Transverse colon (tissue), 4 donors: ENCODE measurements around the gene KLF14. TPM values are rescaled to one million over a fixed set of nuclear protein-coding genes. Genes with fewer than 3 reads are reported as not detected.

Experiments
- DNase-seq: peaks from one replicate; pipeline ENCODE4 v3.0.0-alpha.2; 2019
- H3K27ac ChIP-seq, 4 donors: fragments of 200-600 bp; sonication (generic); 2 replicates each; pipeline ENCODE4 v1.5.1; 2016 to 2018; ENCODE audit warnings: inconsistent platforms in 4 of 4
- H3K27me3 ChIP-seq: fragments of 200-600 bp; sonication (generic); 2 replicates; pipeline ENCODE4 v1.5.1; 2017; ENCODE audit warnings: inconsistent platforms
- H3K36me3 ChIP-seq, 4 donors: fragments of 200-600 bp; sonication (generic); 2 replicates each; pipeline ENCODE4 v1.5.1; 2017 to 2019; ENCODE audit warnings: inconsistent platforms in 4 of 4
- H3K4me1 ChIP-seq, 4 donors: fragments of 200-600 bp; sonication (generic); 2 replicates each; pipeline ENCODE4 v1.5.1; 2017 to 2020; ENCODE audit warnings: inconsistent platforms in 4 of 4
- H3K4me3 ChIP-seq, 4 donors: fragments of 200-600 bp; sonication (generic); 1 replicate in 1 of 4; 2 replicates in 3 of 4; pipeline versions ENCODE4 v1.5.1 to v1.6.1; 2017 to 2019; ENCODE audit warnings: inconsistent platforms in 4 of 4
- H3K9me3 ChIP-seq, 2 donors: fragments of 200-600 bp; sonication (generic); 2 replicates each; pipeline ENCODE4 v1.5.1; 2017 to 2019; ENCODE audit warnings: inconsistent platforms in 2 of 2
- CTCF ChIP-seq, 5 experiments: fragments of 200-600 bp in 3 of 5; fragments of 450-650 bp in 2 of 5; sonication (generic) in 3 of 5; IDR thresholded peaks; 1 replicate in 2 of 5; 2 replicates in 3 of 5; pipeline ENCODE4 v1.5.1; 2016 to 2017; ENCODE audit warnings: antibody characterized with exemption in 5 of 5, inconsistent platforms in 3 of 5, mild to moderate bottlenecking in 2 of 5, moderate library complexity in 1 of 5
- EP300 ChIP-seq: sonication (generic); formaldehyde crosslinking; IDR thresholded peaks from one replicate; pipeline ENCODE4 v1.6.1; 2017; ENCODE audit warnings: antibody characterized with exemption, low read depth
- POLR2A ChIP-seq: fragments of 450-650 bp; IDR thresholded peaks from one replicate; pipeline ENCODE4 v1.6.1; 2016; ENCODE audit warnings: antibody characterized with exemption, mild to moderate bottlenecking, moderate library complexity
- POLR2AphosphoS5 ChIP-seq, 3 donors: sonication (generic); formaldehyde crosslinking; IDR thresholded peaks; one replicate each; pipeline ENCODE4 v1.6.1; 2016; ENCODE audit warnings: antibody characterized with exemption in 3 of 3
- WGBS, 2 donors: methylation state at CpG; one replicate each; pipeline ENCODE4 v1.1.5; 2018; ENCODE audit warnings: low coverage in 1 of 2; 5-methylcytosine and 5-hydroxymethylcytosine counted together
- in situ Hi-C, 4 donors: fragments of 200-750 bp; cut with MboI; loops; one replicate each; pipeline versions ENCODE4 v1.15.0 to v1.15.1; 2017; ENCODE audit warnings: low sequenced_read_pairs in 3 of 4, low pct_ligation_motif_present in 1 of 4, low pct_unique_long_range_greater_than_20kb in 1 of 4
- intact Hi-C: fragments of 100-400 bp; cut with DNase I; formaldehyde crosslinking; loops from one replicate; pipeline ENCODE4 v1.15.1; 2023; ENCODE audit warnings: low total_unique reads
- total RNA-seq, 4 donors: library from RNA; depleted of rRNA; stranded (reverse); fragments of >200 nt; gene quantifications; one replicate each; pipeline ENCODE4 v1.1.0, GENCODE V29; 2016

Gene KLF14
- total RNA-seq, 4 donors from 2014 or later: 3.0 TPM; not detected in 3

- DNase-seq: no peak
- H3K4me3 ChIP-seq: no peak overlapping the region
- no peaks in the 10 kb centered on the region for H3K4me1 ChIP-seq
- H3K9me3 ChIP-seq: no peaks in the 10 kb centered on the region
- H3K36me3 ChIP-seq: no peaks in the 10 kb centered on the region
- no peak for TF ChIP-seq CTCF (IDR thresholded peaks at IDR 0.05)
- no peak for TF ChIP-seq POLR2AphosphoS5 (IDR thresholded peaks at IDR 0.05)
- no peak for TF ChIP-seq EP300
- no peak for TF ChIP-seq POLR2A
- peaks cover 95% of the 10 kb centered on the region for H3K27me3 ChIP-seq
- intact Hi-C loops (no loop called here), in situ Hi-C loops (no loop called here)
- WGBS, 2 donors: 78 to 83% methylated on average over 4 of the region's 4 CpGs
- no peak overlapping the region for H3K27ac ChIP-seq
Measured at GRCh38 chr7:130740606-130741005, 6.6 kb upstream of the KLF14 start.

- Histone ChIP-seq H3K4me1 (peaks cover 0 to 13% (median 6%) of the 10 kb centered on the region in 4 donors), H3K9me3 (peaks cover 0 to 9% of the 10 kb centered on the region in 2 donors), H3K27me3 (peaks cover 98% of the 10 kb centered on the region), H3K27ac (no peak overlapping the region), H3K4me3 (no peak overlapping the region), H3K36me3 (no peaks in the 10 kb centered on the region)
- intact Hi-C loops (no loop called here), in situ Hi-C loops (no loop called here)
- WGBS, 2 donors: 39 to 59% methylated on average over 5 of the region's 5 CpGs
- DNase-seq: no peak
- TF ChIP-seq POLR2A (no peak), CTCF (IDR thresholded peaks at IDR 0.05) (no peak), POLR2AphosphoS5 (IDR thresholded peaks at IDR 0.05) (no peak), EP300 (no peak)
Measured at GRCh38 chr7:130736298-130736900, 2.4 kb upstream of the KLF14 start.

DNA sequence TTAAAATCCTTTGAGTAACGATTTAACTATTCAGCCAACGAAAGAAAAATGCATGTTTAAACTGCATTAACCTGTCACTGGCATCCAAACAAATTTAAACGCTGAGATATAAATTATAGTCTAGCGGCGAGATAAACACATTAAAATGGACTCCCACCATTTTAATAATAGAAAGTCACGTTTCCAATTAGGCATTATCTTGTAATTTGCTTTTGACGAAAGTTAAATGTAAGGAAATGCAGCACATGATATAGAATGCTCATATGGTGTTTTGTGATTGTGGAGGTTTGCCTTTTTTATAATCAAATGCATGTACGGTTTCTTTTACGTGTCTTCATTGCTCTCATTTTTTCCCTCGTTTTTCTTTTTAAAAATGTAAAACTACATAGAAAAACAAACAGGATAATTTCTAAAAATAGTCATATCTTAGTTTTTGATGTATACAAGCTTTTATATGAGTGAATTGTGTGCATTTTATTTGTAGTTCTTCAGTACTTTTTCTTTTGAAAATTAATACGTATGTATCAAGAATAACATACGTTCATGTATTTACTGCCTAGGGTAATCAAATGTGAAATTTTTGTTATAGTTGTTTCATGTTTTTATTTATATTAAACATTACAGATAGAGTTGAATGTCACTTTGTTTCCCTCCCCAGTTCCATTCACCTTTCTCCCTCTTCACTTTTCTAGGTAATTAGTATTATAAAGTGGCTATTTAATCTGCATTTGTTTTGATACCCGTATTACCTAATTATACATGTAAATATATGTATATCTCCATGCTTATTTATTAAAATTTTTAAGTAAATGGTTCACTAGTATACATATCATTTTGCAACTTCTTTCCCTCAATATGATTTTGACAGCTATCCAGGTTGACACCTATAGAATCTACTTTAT lies 1.1 kb upstream of the KLF14 start:
- intact Hi-C loops: no loop called here
- peaks cover 0 to 9% of the 10 kb centered on the region in 2 donors for H3K9me3 ChIP-seq
- no peaks in the 10 kb centered on the region for H3K36me3 ChIP-seq
- in situ Hi-C loops: no loop called here
- H3K27me3 ChIP-seq: peaks cover 98% of the 10 kb centered on the region
- peaks cover 0 to 13% (median 6%) of the 10 kb centered on the region in 4 donors for H3K4me1 ChIP-seq
- peak overlapping the region in 3 of 4 donors; percentile 49 to 65 (median 54) for H3K4me3 ChIP-seq
- TF ChIP-seq POLR2A (no peak), POLR2AphosphoS5 (IDR thresholded peaks at IDR 0.05) (peak in 2 of 3 donors; percentile 8 to 9)
- H3K27ac ChIP-seq: no peak overlapping the region
- DNase-seq: no peak
- WGBS, 2 donors: 10 to 13% methylated on average over 13 of the region's 13 CpGs

DNA sequence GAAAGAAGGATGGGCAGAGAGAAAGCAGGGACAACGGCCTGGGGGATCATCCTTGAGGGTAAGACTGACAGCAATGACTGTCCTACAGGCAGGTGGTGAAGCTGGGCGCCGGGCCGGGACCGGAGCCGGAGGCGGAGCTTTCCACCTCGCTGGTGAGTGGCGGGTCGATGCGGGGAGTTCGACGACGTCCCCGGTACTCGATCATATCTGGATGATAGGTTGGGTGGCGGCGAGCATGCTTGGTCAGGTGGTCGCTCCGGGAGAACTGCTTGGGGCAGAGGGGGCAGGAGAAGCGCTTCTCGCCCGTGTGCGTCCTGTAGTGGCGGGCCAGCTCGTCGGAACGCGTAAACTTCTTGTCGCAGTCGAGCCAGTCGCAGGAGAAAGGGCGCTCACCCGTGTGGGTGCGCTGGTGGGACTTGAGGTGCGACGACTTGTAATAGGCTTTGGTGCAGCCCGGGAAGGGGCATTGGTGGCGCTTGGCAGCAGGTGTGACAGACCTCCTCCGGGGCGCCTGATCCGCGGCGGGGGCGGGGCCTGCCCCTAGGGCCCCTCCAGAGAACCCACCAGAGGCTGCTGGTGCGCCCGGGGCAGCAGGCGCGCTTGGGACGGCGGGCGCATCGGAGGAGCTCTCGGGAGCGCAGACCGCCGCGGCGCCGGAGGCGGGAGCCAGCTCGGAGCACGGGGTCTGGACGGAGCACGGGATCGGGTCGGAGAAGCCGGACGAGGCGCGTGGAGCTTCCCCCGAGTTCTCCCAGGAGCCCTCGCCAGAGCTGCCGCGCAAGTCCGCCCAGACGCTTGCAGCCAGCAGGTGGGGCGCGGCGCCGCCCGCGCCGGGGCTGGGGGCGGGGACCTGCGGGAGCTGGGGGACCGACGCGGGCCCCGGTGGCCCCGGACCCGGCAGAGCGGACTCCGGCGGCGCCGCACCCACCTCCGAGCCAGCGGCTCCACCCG lies 752 bp downstream of the KLF14 start:
- H3K27me3 ChIP-seq: peaks cover 98% of the 10 kb centered on the region
- WGBS, 2 donors: 24% methylated on average over 68 of the region's 100 CpGs; no CpG with 5 or more reads in 1 of the 2 donors
- peak overlapping the region in 3 of 4 donors; percentile 49 to 65 (median 54) for H3K4me3 ChIP-seq
- H3K9me3 ChIP-seq: peaks cover 0 to 9% of the 10 kb centered on the region in 2 donors
- intact Hi-C loops (no loop called here), in situ Hi-C loops (no loop called here)
- peak overlapping the region in 2 of 4 donors; percentile 46 to 47 for H3K27ac ChIP-seq
- peaks cover 0 to 13% (median 6%) of the 10 kb centered on the region in 4 donors for H3K4me1 ChIP-seq
- no peaks in the 10 kb centered on the region for H3K36me3 ChIP-seq
- TF ChIP-seq EP300: no peak
- peak in 1 of 5 experiments; percentile 13 for TF ChIP-seq CTCF (IDR thresholded peaks at IDR 0.05)
- DNase-seq: peak; percentile 41
